ENCODE data around the gene NKTR. TPM values are rescaled to one million over a fixed set of nuclear protein-coding genes. Genes with fewer than 3 reads are reported as not detected.

NKTR gene
- polyA plus RNA-seq, 1 donor (not counting 4 experiments of a cell fraction or from before 2014, with no cell fraction given), result 38.6 TPM

DNA sequence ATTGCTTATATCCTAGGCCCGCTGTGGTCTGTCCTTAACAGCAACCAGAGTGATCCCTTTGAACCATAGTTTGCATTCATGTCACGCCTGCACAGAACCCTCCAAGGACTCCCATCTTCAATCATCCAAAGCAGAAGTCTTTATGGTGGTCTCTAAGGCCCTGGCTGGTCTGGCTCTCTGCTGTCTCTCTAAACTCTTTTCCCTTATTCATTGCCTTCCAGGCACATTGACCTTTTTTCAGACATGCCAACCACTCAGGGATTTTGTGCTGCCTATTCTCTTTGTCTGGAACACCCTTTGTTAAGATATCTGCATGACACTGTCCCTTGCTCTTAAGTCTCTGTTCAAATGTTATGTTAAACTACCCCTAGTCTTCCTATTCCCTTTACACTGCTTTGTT lies 31.1 kb downstream of the NKTR start:
- DNase-seq (ENCODE audit: low read depth, low spot score) (no peak), FAIRE-seq (no peak)
- no peak for TF ChIP-seq CTCF (optimal IDR thresholded peaks at IDR 0.05 in 1 of 3, IDR thresholded peaks at IDR 0.05 in 1 of 3, conservative IDR thresholded peaks at IDR 0.05 in 1 of 3; ENCODE audit: extremely low read depth in 1 of 3, insufficient read depth in 2 of 3, low read length in 3 of 3)
- TF ChIP-seq EZH2 (IDR thresholded peaks at IDR 0.05; ENCODE audit: low read length), result no peak
- H3K9me1 ChIP-seq (ENCODE audit: control insufficient read depth, extremely low read depth, insufficient read depth, low read length), result no peaks in the 10 kb centered on the region
- no peaks in the 10 kb centered on the region for H3K27me3 ChIP-seq (ENCODE audit: control insufficient read depth, extremely low read depth, insufficient read depth, low read length)
- H3K36me3 ChIP-seq (ENCODE audit: control insufficient read depth in 2 of 2, extremely low read depth in 1 of 2, insufficient read depth in 2 of 2, low read length in 2 of 2), result peaks cover 17 to 45% of the 10 kb centered on the region in 2 experiments
- H3K4me1 ChIP-seq (ENCODE audit: control insufficient read depth, extremely low read depth, insufficient read depth, low read length), result peaks cover 3% of the 10 kb centered on the region
- H3K9me3 ChIP-seq (ENCODE audit: control insufficient read depth, low read depth, low read length), result no peaks in the 10 kb centered on the region
- H2AFZ ChIP-seq (ENCODE audit: control insufficient read depth, low read length), result no peak overlapping the region
- no peak overlapping the region for H3K4me2 ChIP-seq (ENCODE audit: control insufficient read depth, extremely low read depth, insufficient read depth, low read depth, low read length)
- no peak overlapping the region for H3K27ac ChIP-seq (ENCODE audit: control insufficient read depth, insufficient read depth, low read length)
- H3K9ac ChIP-seq (ENCODE audit: control insufficient read depth, extremely low read depth, insufficient read depth, low read length), result no peak overlapping the region
- no peak overlapping the region for H3K4me3 ChIP-seq (ENCODE audit: control insufficient read depth in 2 of 3, extremely low read depth in 1 of 3, insufficient read depth in 2 of 3, low read depth in 1 of 3, low read length in 3 of 3)
- no peaks in the 10 kb centered on the region for H3K79me2 ChIP-seq (ENCODE audit: control insufficient read depth, insufficient read depth, low read length)
- dilution Hi-C loops (cut with MboI; ENCODE audit: extremely low pct_ligation_motif_present, low sequenced_read_pairs), result no loop called here
- peaks cover 2% of the 10 kb centered on the region for H4K20me1 ChIP-seq (ENCODE audit: control insufficient read depth, extremely low read depth, insufficient read depth, low read length)

DNA sequence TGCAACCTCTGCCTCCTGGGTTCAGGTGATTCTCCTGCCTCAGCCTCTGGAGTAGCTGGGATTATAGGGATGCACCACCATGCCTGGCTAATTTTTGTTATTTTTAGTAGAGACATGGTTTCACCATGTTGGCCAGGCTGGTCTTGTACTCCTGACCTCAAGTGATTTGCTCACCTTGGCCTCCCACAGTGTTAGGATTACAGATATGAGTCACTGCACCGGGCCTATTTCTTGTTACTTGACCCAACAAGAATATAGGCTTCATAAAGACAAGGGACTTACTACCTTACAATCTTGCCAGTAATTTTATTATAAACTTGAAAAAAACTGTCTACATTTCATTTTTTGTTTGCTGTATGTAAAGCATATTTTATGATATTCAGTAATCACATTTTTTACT lies 31.7 kb downstream of the NKTR start:
- Histone ChIP-seq H3K4me2 (ENCODE audit: control insufficient read depth, extremely low read depth, insufficient read depth, low read depth, low read length) (no peak overlapping the region), H3K79me2 (ENCODE audit: control insufficient read depth, insufficient read depth, low read length) (no peaks in the 10 kb centered on the region), H4K20me1 (ENCODE audit: control insufficient read depth, extremely low read depth, insufficient read depth, low read length) (peaks cover 2% of the 10 kb centered on the region), H3K27ac (ENCODE audit: control insufficient read depth, insufficient read depth, low read length) (no peak overlapping the region), H3K9ac (ENCODE audit: control insufficient read depth, extremely low read depth, insufficient read depth, low read length) (no peak overlapping the region), H3K27me3 (ENCODE audit: control insufficient read depth, extremely low read depth, insufficient read depth, low read length) (no peaks in the 10 kb centered on the region), H3K4me1 (ENCODE audit: control insufficient read depth, extremely low read depth, insufficient read depth, low read length) (peaks cover 3% of the 10 kb centered on the region), H3K36me3 (ENCODE audit: control insufficient read depth in 2 of 2, extremely low read depth in 1 of 2, insufficient read depth in 2 of 2, low read length in 2 of 2) (peaks cover 17 to 47% of the 10 kb centered on the region in 2 experiments), H3K9me1 (ENCODE audit: control insufficient read depth, extremely low read depth, insufficient read depth, low read length) (no peaks in the 10 kb centered on the region), H3K9me3 (ENCODE audit: control insufficient read depth, low read depth, low read length) (no peaks in the 10 kb centered on the region), H3K4me3 (ENCODE audit: control insufficient read depth in 2 of 3, extremely low read depth in 1 of 3, insufficient read depth in 2 of 3, low read depth in 1 of 3, low read length in 3 of 3) (no peak overlapping the region), H2AFZ (ENCODE audit: control insufficient read depth, low read length) (no peak overlapping the region)
- TF ChIP-seq CTCF (optimal IDR thresholded peaks at IDR 0.05 in 1 of 3, IDR thresholded peaks at IDR 0.05 in 1 of 3, conservative IDR thresholded peaks at IDR 0.05 in 1 of 3; ENCODE audit: extremely low read depth in 1 of 3, insufficient read depth in 2 of 3, low read length in 3 of 3), result no peak
- no peak for TF ChIP-seq EZH2 (IDR thresholded peaks at IDR 0.05; ENCODE audit: low read length)
- no peak for FAIRE-seq
- DNase-seq (ENCODE audit: low read depth, low spot score), result no peak
- dilution Hi-C loops (cut with MboI; ENCODE audit: extremely low pct_ligation_motif_present, low sequenced_read_pairs), result no loop called here

All from keratinocyte (primary cell).